H9 (cell line): ENCODE results near the gene TPP2. TPM values are rescaled to one million over a fixed set of nuclear protein-coding genes. Genes with fewer than 3 reads are reported as not detected.

ENCODE experiments used
- DNase-seq: peaks from one replicate; pipeline ENCODE4 v3.0.0-alpha.2; 2017
- H2AFZ ChIP-seq: one replicate; pipeline ENCODE4 v1.6.1; 2013; ENCODE audit warnings: mild to moderate bottlenecking, low read length, control low read depth, moderate library complexity
- H2AK5ac ChIP-seq: 2 replicates; pipeline ENCODE4 v1.6.1; 2013; ENCODE audit warnings: low read length, control low read depth, mixed read lengths; ENCODE audit not compliant: insufficient read length
- H2BK120ac ChIP-seq: one replicate; pipeline ENCODE4 v1.6.1; 2013; ENCODE audit warnings: low read depth, mild to moderate bottlenecking, low read length, control low read depth, inconsistent platforms; ENCODE audit not compliant: poor library complexity, severe bottlenecking
- H2BK12ac ChIP-seq: 2 replicates; pipeline ENCODE4 v1.6.1; 2013; ENCODE audit warnings: low read length, control low read depth, mixed read lengths, low read depth; ENCODE audit not compliant: insufficient read length
- H2BK15ac ChIP-seq: 2 replicates; pipeline ENCODE4 v1.6.1; 2013; ENCODE audit warnings: low read depth, low read length, control low read depth
- H2BK20ac ChIP-seq: one replicate; pipeline ENCODE4 v1.6.1; 2013; ENCODE audit warnings: low read depth, mild to moderate bottlenecking, low read length, control low read depth, inconsistent platforms; ENCODE audit not compliant: poor library complexity, severe bottlenecking
- H2BK5ac ChIP-seq: 2 replicates; pipeline ENCODE4 v1.6.1; 2013; ENCODE audit warnings: low read length, control low read depth, mixed read lengths; ENCODE audit not compliant: insufficient read length
- H3K14ac ChIP-seq: 2 replicates; pipeline ENCODE4 v1.6.1; 2013; ENCODE audit warnings: low read length, control low read depth; ENCODE audit not compliant: insufficient read depth
- H3K18ac ChIP-seq: 2 replicates; pipeline ENCODE4 v1.6.1; 2013; ENCODE audit warnings: low read depth, mild to moderate bottlenecking, mixed read lengths, low read length, control low read depth; ENCODE audit not compliant: insufficient read length
- H3K23ac ChIP-seq: 2 replicates; pipeline ENCODE4 v1.6.1; 2013; ENCODE audit warnings: low read length, control low read depth, mixed read lengths, low read depth; ENCODE audit not compliant: insufficient read length
- H3K23me2 ChIP-seq: 2 replicates; pipeline ENCODE4 v1.6.1; 2013; ENCODE audit warnings: low read depth, mild to moderate bottlenecking, mixed read lengths, low read length, control low read depth; ENCODE audit not compliant: insufficient read length, poor library complexity, severe bottlenecking
- H3K27ac ChIP-seq: 2 replicates; pipeline ENCODE4 v1.5.1; 2013; ENCODE audit warnings: low read length, control low read depth, mixed read lengths, low read depth; ENCODE audit not compliant: insufficient read length
- H3K27me3 ChIP-seq: 2 replicates; pipeline ENCODE4 v1.6.1; 2013; ENCODE audit warnings: low read length, control low read depth, inconsistent platforms; ENCODE audit not compliant: insufficient read depth
- H3K4ac ChIP-seq: 2 replicates; pipeline ENCODE4 v1.6.1; 2013; ENCODE audit warnings: low read depth, mild to moderate bottlenecking, control low read depth, inconsistent platforms, low read length, moderate library complexity
- H3K4me1 ChIP-seq: 2 replicates; pipeline ENCODE4 v1.6.1; 2013; ENCODE audit warnings: low read length, control low read depth, inconsistent platforms; ENCODE audit not compliant: insufficient read depth
- H3K4me2 ChIP-seq: 2 replicates; pipeline ENCODE4 v1.6.1; 2013; ENCODE audit warnings: low read length, control low read depth, mixed read lengths; ENCODE audit not compliant: insufficient read length, insufficient read depth
- H3K56ac ChIP-seq: 2 replicates; pipeline ENCODE4 v1.6.1; 2013; ENCODE audit warnings: low read depth, mild to moderate bottlenecking, mixed read lengths, low read length, control low read depth; ENCODE audit not compliant: insufficient read length
- H3K79me1 ChIP-seq: 2 replicates; pipeline ENCODE4 v1.6.1; 2013; ENCODE audit warnings: low read depth, mild to moderate bottlenecking, moderate library complexity, low read length, control low read depth, inconsistent platforms; ENCODE audit not compliant: insufficient read depth, poor library complexity, severe bottlenecking
- H3K79me2 ChIP-seq: 2 replicates; pipeline ENCODE4 v1.6.1; 2013; ENCODE audit warnings: low read length, control low read depth, inconsistent platforms; ENCODE audit not compliant: insufficient read depth
- H3K9ac ChIP-seq: 2 replicates; pipeline ENCODE4 v1.6.1; 2013; ENCODE audit warnings: low read length, control low read depth, mixed read lengths; ENCODE audit not compliant: insufficient read length; ENCODE audit errors: extremely low read depth
- H3K9me3 ChIP-seq: one replicate; pipeline ENCODE4 v1.6.1; 2013; ENCODE audit warnings: low read depth, low read length, inconsistent platforms; ENCODE audit not compliant: control insufficient read depth
- H3T11ph ChIP-seq: one replicate; pipeline ENCODE4 v1.6.1; 2013; ENCODE audit warnings: mild to moderate bottlenecking, low read length, control low read depth, inconsistent platforms
- H4K20me1 ChIP-seq: one replicate; pipeline ENCODE4 v1.6.1; 2013; ENCODE audit not compliant: control insufficient read depth, insufficient read length, insufficient read depth
- H4K5ac ChIP-seq: 2 replicates; pipeline ENCODE4 v1.6.1; 2013; ENCODE audit warnings: low read depth, mild to moderate bottlenecking, mixed read lengths, low read length, control low read depth; ENCODE audit not compliant: insufficient read length
- H4K8ac ChIP-seq: replicated peaks from 2 replicates; pipeline ENCODE4 v1.6.1; 2013; ENCODE audit warnings: low read length, control low read depth, mixed read lengths, low read depth; ENCODE audit not compliant: insufficient read length
- H4K91ac ChIP-seq: 2 replicates; pipeline ENCODE4 v1.6.1; 2013; ENCODE audit warnings: low read depth, mild to moderate bottlenecking, moderate library complexity, mixed read lengths, low read length, control low read depth; ENCODE audit not compliant: insufficient read length
- H3K27ac Mint-ChIP-seq, 3 experiments: 2 replicates in 2 of 3; 3 replicates in 1 of 3; pipeline ENCODE4 v1.8.0; 2020 to 2021; ENCODE audit warnings: mixed read lengths in 3 of 3, mild to moderate bottlenecking in 1 of 3, moderate library complexity in 1 of 3
- H3K27me3 Mint-ChIP-seq: 2 replicates; pipeline ENCODE4 v1.8.0; 2021; ENCODE audit warnings: low read depth, mild to moderate bottlenecking, moderate library complexity, mixed read lengths
- H3K36me3 Mint-ChIP-seq, 3 experiments: 2 replicates in 2 of 3; 3 replicates in 1 of 3; pipeline ENCODE4 v1.8.0; 2020 to 2021; ENCODE audit warnings: low read depth in 3 of 3, mixed read lengths in 3 of 3; ENCODE audit not compliant: insufficient read depth in 1 of 3
- H3K4me1 Mint-ChIP-seq, 2 experiments: 2 replicates each; pipeline ENCODE4 v1.8.0; 2020; ENCODE audit warnings: mixed read lengths in 2 of 2
- H3K4me3 Mint-ChIP-seq, 2 experiments: 2 replicates in 1 of 2; 3 replicates in 1 of 2; pipeline ENCODE4 v1.8.0; 2020 to 2021; ENCODE audit warnings: mild to moderate bottlenecking in 2 of 2, mixed read lengths in 2 of 2, moderate library complexity in 1 of 2
- H3K9me3 Mint-ChIP-seq, 2 experiments: 2 replicates in 1 of 2; 3 replicates in 1 of 2; pipeline ENCODE4 v1.8.0; 2020; ENCODE audit warnings: mild to moderate bottlenecking in 2 of 2, mixed read lengths in 2 of 2, moderate library complexity in 1 of 2
- WGBS: extraction: QIAGEN DNeasy Blood & Tissue Kit; methylation state at CpG from one replicate; pipeline ENCODE4 v1.1.7; 2013; ENCODE audit warnings: missing lambda C conversion rate, low lambda C conversion rate, mixed read lengths; ENCODE audit not compliant: insufficient read length; ENCODE audit errors: extremely low coverage; 5-methylcytosine and 5-hydroxymethylcytosine counted together
- total RNA-seq: library from RNA; stranded (reverse); gene quantifications from 2 replicates; pipeline ENCODE4 v1.2.1, GENCODE V29; 2021
- TF ChIP-seq, protein P1 (sequence below): fragments of 200-600 bp; sonication (generic); conservative IDR thresholded peaks from 3 replicates; pipeline ENCODE4 v1.8.0; 2021; ENCODE audit warnings: antibody characterized with exemption, mild to moderate bottlenecking

TPP2 gene
- total RNA-seq, 1 experiment from 2014 or later, result 63.5 TPM

DNA sequence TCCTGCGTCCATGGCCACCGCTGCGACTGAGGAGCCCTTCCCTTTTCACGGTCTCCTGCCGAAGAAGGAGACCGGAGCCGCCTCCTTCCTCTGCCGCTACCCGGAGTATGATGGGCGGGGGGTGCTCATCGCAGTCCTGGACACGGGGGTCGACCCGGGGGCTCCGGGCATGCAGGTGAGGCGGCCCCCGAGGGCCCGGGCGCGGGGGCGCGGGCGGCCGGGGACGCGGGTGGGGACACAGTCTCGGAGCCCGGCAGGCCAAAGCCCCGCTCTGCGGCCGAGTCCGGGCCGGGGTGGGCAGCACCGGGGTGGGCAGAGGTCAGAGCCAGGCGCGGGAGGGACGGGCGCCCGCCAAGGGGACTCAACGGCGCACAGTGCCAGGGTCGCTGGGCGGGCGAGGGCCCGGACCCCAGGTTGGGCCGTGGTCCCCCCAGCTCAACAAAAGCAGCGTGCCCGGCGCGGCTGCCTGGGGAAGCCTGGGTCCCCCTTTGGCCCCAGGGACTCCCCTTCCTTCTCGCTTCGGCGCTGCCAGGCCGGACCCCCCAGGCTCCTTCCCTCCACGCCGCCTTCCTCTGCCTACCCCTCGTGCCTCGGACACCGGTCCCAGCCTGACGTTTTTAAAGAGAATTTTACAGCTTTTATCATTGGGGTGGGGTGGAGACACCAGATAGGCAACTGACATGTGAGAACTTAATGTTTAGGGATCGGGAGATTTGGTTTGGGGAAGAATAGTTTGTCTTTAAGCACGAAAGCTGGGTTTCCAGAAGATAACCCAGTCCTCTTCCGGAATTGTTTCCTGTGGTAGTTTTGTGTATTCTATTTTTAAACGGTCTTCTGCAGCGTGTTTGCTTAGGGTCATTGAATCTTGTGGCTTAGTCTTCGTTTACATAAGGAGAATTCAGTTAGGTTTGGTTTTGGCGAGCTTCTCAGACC is 509 bp downstream of the TPP2 start:
- H3K36me3 Mint-ChIP-seq, result peaks cover 2 to 5% (median 5%) of the 10 kb centered on the region in 3 experiments; a peak in 5 of 7 replicates
- peak overlapping the region; percentile 94 to 98 for H3K4me3 Mint-ChIP-seq
- Histone ChIP-seq H2AFZ (no peak overlapping the region), H3K9ac (peak overlapping the region; percentile 85), H3K4ac (no peak overlapping the region), H4K8ac (no peak overlapping the region), H3K18ac (peak overlapping the region; percentile 83), H4K20me1 (no peaks in the 10 kb centered on the region), H3K23me2 (peaks cover 6% of the 10 kb centered on the region), H2BK120ac (no peak overlapping the region), H2BK20ac (no peak overlapping the region), H2BK5ac (no peak overlapping the region), H3K56ac (no peak overlapping the region), H3K79me1 (peaks cover 4% of the 10 kb centered on the region), H3K27ac (no peak overlapping the region), H2BK15ac (no peak overlapping the region), H3K23ac (no peak overlapping the region), H3T11ph (no peak overlapping the region), H4K5ac (no peak overlapping the region), H3K4me2 (peak overlapping the region; percentile 97), H3K4me1 (no peaks in the 10 kb centered on the region; the same call in 1 of the 2 replicates), H3K9me3 (no peaks in the 10 kb centered on the region), H3K79me2 (peaks cover 39% of the 10 kb centered on the region), H4K91ac (no peak overlapping the region), H2BK12ac (no peak overlapping the region), H3K27me3 (no peaks in the 10 kb centered on the region), H3K14ac (peak overlapping the region; percentile 90), H2AK5ac (no peak overlapping the region)
- no peak for DNase-seq
- H3K4me1 Mint-ChIP-seq, result peaks cover 48 to 52% of the 10 kb centered on the region in 2 experiments
- TF ChIP-seq, protein P1, sequence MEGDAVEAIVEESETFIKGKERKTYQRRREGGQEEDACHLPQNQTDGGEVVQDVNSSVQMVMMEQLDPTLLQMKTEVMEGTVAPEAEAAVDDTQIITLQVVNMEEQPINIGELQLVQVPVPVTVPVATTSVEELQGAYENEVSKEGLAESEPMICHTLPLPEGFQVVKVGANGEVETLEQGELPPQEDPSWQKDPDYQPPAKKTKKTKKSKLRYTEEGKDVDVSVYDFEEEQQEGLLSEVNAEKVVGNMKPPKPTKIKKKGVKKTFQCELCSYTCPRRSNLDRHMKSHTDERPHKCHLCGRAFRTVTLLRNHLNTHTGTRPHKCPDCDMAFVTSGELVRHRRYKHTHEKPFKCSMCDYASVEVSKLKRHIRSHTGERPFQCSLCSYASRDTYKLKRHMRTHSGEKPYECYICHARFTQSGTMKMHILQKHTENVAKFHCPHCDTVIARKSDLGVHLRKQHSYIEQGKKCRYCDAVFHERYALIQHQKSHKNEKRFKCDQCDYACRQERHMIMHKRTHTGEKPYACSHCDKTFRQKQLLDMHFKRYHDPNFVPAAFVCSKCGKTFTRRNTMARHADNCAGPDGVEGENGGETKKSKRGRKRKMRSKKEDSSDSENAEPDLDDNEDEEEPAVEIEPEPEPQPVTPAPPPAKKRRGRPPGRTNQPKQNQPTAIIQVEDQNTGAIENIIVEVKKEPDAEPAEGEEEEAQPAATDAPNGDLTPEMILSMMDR, result no peak
- no CpG with 5 or more reads among the region's 67 CpGs for WGBS
- H3K27me3 Mint-ChIP-seq, result no peaks in the 10 kb centered on the region
- H3K27ac Mint-ChIP-seq, result peak overlapping the region in 2 of 3 experiments; percentile 79 to 96; a peak in 6 of 7 replicates
- peaks cover 0 to 4% of the 10 kb centered on the region in 2 experiments; a peak in 3 of 5 replicates for H3K9me3 Mint-ChIP-seq
